SK-N-SH (cell line): Measurements from ENCODE around the gene RHCE. TPM values are rescaled to one million over a fixed set of nuclear protein-coding genes. Genes with fewer than 3 reads are reported as not detected.

Experiments
- CTCF ChIA-PET: fragments of 300-600, 350-600 bp; formaldehyde crosslinking; extraction: SDS; loops from one replicate; lab custom pipeline; 2021; lab: Yijun Ruan, JAX
- POLR2A ChIA-PET: fragments of 350-600 bp; sonication (Branson Sonifier 250); formaldehyde crosslinking; extraction: SDS; loops from one replicate; lab custom pipeline; 2020; ENCODE audit warnings: antibody characterized with exemption, inconsistent platforms; lab: Yijun Ruan, JAX
- DNase-seq: peaks from one replicate; pipeline ENCODE4 v3.0.0; 2012
- H2AFZ ChIP-seq: fragments of 200-600 bp; sonication (generic); 2 replicates; pipeline ENCODE4 v1.8.1; 2016; ENCODE audit warnings: antibody characterized with exemption, mild to moderate bottlenecking, low read depth
- H3F3A ChIP-seq: fragments of 200-600 bp; sonication (generic); replicated peaks from 2 replicates; pipeline ENCODE3; 2016; ENCODE audit warnings: antibody characterized with exemption, mild to moderate bottlenecking; ENCODE audit not compliant: insufficient read depth
- H3K27ac ChIP-seq, 2 experiments: fragments of 200-500 bp in 1 of 2; fragments of 200-600 bp in 1 of 2; sonication (Bioruptor generic) in 1 of 2; sonication (generic), shearing (Covaris generic) in 1 of 2; 2 replicates each; pipeline versions ENCODE4 v1.5.1 to v1.6.1; 2014 to 2016; ENCODE audit warnings: low read depth in 2 of 2, inconsistent platforms in 1 of 2, low read length in 1 of 2, mild to moderate bottlenecking in 1 of 2, mixed read lengths in 1 of 2
- H3K27me3 ChIP-seq: fragments of 200-600 bp; sonication (generic), shearing (Covaris generic); 2 replicates; pipeline ENCODE4 v1.6.1; 2016; ENCODE audit warnings: mixed run types; ENCODE audit not compliant: insufficient read depth
- H3K36me3 ChIP-seq, 2 experiments: fragments of 200-500 bp in 1 of 2; fragments of 200-600 bp in 1 of 2; sonication (Bioruptor generic) in 1 of 2; sonication (generic) in 1 of 2; replicated peaks in 1 of 2; 2 replicates each; pipeline versions ENCODE3 to v1.5.1; 2014 to 2016; ENCODE audit warnings: low read length in 1 of 2, mild to moderate bottlenecking in 1 of 2; ENCODE audit not compliant: insufficient read depth in 2 of 2, control insufficient read depth in 1 of 2
- H3K4me1 ChIP-seq, 2 experiments: fragments of 200-500 bp in 1 of 2; fragments of 200-600 bp in 1 of 2; sonication (Bioruptor generic) in 1 of 2; sonication (generic), shearing (Covaris generic) in 1 of 2; 2 replicates each; pipeline versions ENCODE4 v1.5.1 to v1.6.1; 2014 to 2016; ENCODE audit warnings: low read depth in 1 of 2, low read length in 1 of 2, mixed run types in 1 of 2; ENCODE audit not compliant: insufficient read depth in 2 of 2, control insufficient read depth in 1 of 2
- H3K4me2 ChIP-seq: fragments of 200-600 bp; sonication (generic), shearing (Covaris generic); 2 replicates; pipeline ENCODE4 v1.6.1; 2017; ENCODE audit warnings: mixed run types
- H3K4me3 ChIP-seq, 2 experiments: fragments of 200-500 bp in 1 of 2; fragments of 200-600 bp in 1 of 2; sonication (Bioruptor generic) in 1 of 2; sonication (generic), shearing (Covaris generic) in 1 of 2; 2 replicates each; pipeline versions ENCODE4 v1.5.1 to v1.8.1; 2014 to 2016; ENCODE audit warnings: low read depth in 2 of 2, inconsistent platforms in 1 of 2, low read length in 1 of 2, mild to moderate bottlenecking in 1 of 2, mixed read lengths in 1 of 2, moderate library complexity in 1 of 2
- H3K79me2 ChIP-seq: fragments of 200-600 bp; sonication (generic); 2 replicates; pipeline ENCODE4 v1.8.1; 2017; ENCODE audit warnings: mild to moderate bottlenecking; ENCODE audit not compliant: insufficient read depth
- H3K9ac ChIP-seq: fragments of 200-600 bp; sonication (generic); 2 replicates; pipeline ENCODE4 v1.6.1; 2017; ENCODE audit warnings: mixed run types
- H3K9me2 ChIP-seq: fragments of 200-600 bp; sonication (generic); 2 replicates; pipeline ENCODE4 v1.6.1; 2017; ENCODE audit warnings: mixed run types
- H3K9me3 ChIP-seq: fragments of 200-600 bp; sonication (generic); 2 replicates; pipeline ENCODE4 v1.6.1; 2017; ENCODE audit warnings: mixed run types, mild to moderate bottlenecking, moderate library complexity
- H4K20me1 ChIP-seq: fragments of 200-600 bp; sonication (generic); 2 replicates; pipeline ENCODE4 v1.6.1; 2017; ENCODE audit warnings: mild to moderate bottlenecking, mixed run types; ENCODE audit not compliant: insufficient read depth
- FOSL2 ChIP-seq: IDR thresholded peaks from 2 replicates; pipeline ENCODE4 v1.4.0; 2012; ENCODE audit warnings: low read depth, mild to moderate bottlenecking, moderate library complexity, borderline replicate concordance
- FOXJ3 ChIP-seq: sonication (generic); formaldehyde crosslinking; IDR thresholded peaks from 2 replicates; pipeline ENCODE4 v1.5.1; 2020; ENCODE audit warnings: mild to moderate bottlenecking, missing genetic modification reagents
- JUND ChIP-seq: IDR thresholded peaks from 2 replicates; pipeline ENCODE4 v1.4.0; 2012
- MEF2A ChIP-seq: IDR thresholded peaks from 2 replicates; pipeline ENCODE4 v1.4.0; 2012; ENCODE audit warnings: low read depth, borderline replicate concordance
- NFIC ChIP-seq: IDR thresholded peaks from 2 replicates; pipeline ENCODE4 v1.4.0; 2012; ENCODE audit warnings: borderline replicate concordance
- POLR2AphosphoS5 ChIP-seq: IDR thresholded peaks from 2 replicates; pipeline ENCODE4 v1.6.1; 2012; ENCODE audit warnings: low read depth, low read length
- RCOR1 ChIP-seq: fragments of 150-350 bp; IDR thresholded peaks from 2 replicates; pipeline ENCODE4 v1.6.1; 2017; ENCODE audit warnings: antibody characterized with exemption, low read length
- REST ChIP-seq: IDR thresholded peaks from 2 replicates; pipeline ENCODE4 v1.6.1; 2012; ENCODE audit warnings: mild to moderate bottlenecking, low read depth, low read length, moderate library complexity
- SIN3A ChIP-seq: IDR thresholded peaks from 2 replicates; pipeline ENCODE4 v1.6.1; 2012; ENCODE audit warnings: low read depth, mild to moderate bottlenecking, low read length, moderate library complexity, borderline replicate concordance
- TCF12 ChIP-seq: IDR thresholded peaks from 2 replicates; pipeline ENCODE4 v1.4.0; 2012
- TEAD4 ChIP-seq: IDR thresholded peaks from 2 replicates; pipeline ENCODE4 v1.4.0; 2012; ENCODE audit warnings: mild to moderate bottlenecking, borderline replicate concordance; ENCODE audit not compliant: insufficient read depth
- WGBS: methylation state at CpG from one replicate; pipeline ENCODE4 v1.1.6; 2017; ENCODE audit warnings: low lambda C conversion rate; 5-methylcytosine and 5-hydroxymethylcytosine counted together
- polyA plus RNA-seq, 3 experiments: library from polyadenylated mRNA; depleted of rRNA; stranded (reverse); fragments of >200 nt; gene quantifications; 2 replicates each; pipeline ENCODE4 v1.2.3, GENCODE V29; 2012
- TF ChIP-seq, protein P1 (sequence below): IDR thresholded peaks from 2 replicates; pipeline ENCODE4 v1.4.0; 2012; ENCODE audit warnings: low read depth
- TF ChIP-seq, protein P2 (sequence below): IDR thresholded peaks from 2 replicates; pipeline ENCODE4 v1.4.0; 2012; ENCODE audit warnings: low read depth, borderline replicate concordance

RHCE gene
- polyA plus RNA-seq, 1 of the 3 experiments (the other 2 are of a cell fraction), result 0.54 TPM

- peak overlapping the region in 1 of 2 experiments; percentile 87; a peak in 2 of 4 replicates for H3K27ac ChIP-seq
- H3K9ac ChIP-seq, result peak overlapping the region; percentile 17; the same call in 1 of the 2 replicates
- no peaks in the 10 kb centered on the region for H3K27me3 ChIP-seq
- peak overlapping the region; percentile 66 for H3K4me2 ChIP-seq
- no peak for DNase-seq
- TF ChIP-seq NFIC (peak; percentile 54; the same call in 1 of the 2 replicates), TEAD4 (peak; percentile 31; the same call in 1 of the 2 replicates), REST (no peak), JUND (peak; percentile 57), FOXJ3 (CRISPR knock-in tag) (no peak), FOSL2 (peak; percentile 86), MEF2A (no peak), TCF12 (peak; percentile 68), RCOR1 (no peak), SIN3A (peak; percentile 70; the same call in 1 of the 2 replicates)
- TF ChIP-seq, protein P1, sequence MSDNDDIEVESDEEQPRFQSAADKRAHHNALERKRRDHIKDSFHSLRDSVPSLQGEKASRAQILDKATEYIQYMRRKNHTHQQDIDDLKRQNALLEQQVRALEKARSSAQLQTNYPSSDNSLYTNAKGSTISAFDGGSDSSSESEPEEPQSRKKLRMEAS, result peak; percentile 53; the same call in 1 of the 2 replicates
- TF ChIP-seq, protein P2, sequence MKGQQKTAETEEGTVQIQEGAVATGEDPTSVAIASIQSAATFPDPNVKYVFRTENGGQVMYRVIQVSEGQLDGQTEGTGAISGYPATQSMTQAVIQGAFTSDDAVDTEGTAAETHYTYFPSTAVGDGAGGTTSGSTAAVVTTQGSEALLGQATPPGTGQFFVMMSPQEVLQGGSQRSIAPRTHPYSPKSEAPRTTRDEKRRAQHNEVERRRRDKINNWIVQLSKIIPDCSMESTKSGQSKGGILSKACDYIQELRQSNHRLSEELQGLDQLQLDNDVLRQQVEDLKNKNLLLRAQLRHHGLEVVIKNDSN, result no peak
- no peaks in the 10 kb centered on the region for H3K9me2 ChIP-seq
- no peaks in the 10 kb centered on the region for H3K9me3 ChIP-seq
- H3K4me1 ChIP-seq, result peaks cover 3 to 29% of the 10 kb centered on the region in 2 experiments; a peak in 3 of 4 replicates
- no peak overlapping the region for H2AFZ ChIP-seq
- CTCF ChIA-PET, result interaction anchor here (1.1 kb wide), 1 partner anchor 13 kb away, joined by 4 read pairs; no protein-coding TSS in a partner anchor
- peaks cover 17 to 79% of the 10 kb centered on the region in 2 experiments for H3K36me3 ChIP-seq
- POLR2A ChIA-PET, result interaction anchor here (0.6 kb wide), 1 partner anchor 33 kb away, joined by 6 read pairs; no protein-coding TSS in a partner anchor
- peaks cover 37% of the 10 kb centered on the region for H3F3A ChIP-seq
- peak overlapping the region in 1 of 2 experiments; percentile 51; a peak in 2 of 4 replicates for H3K4me3 ChIP-seq
- peaks cover 34% of the 10 kb centered on the region; the same call in 1 of the 2 replicates for H4K20me1 ChIP-seq
- WGBS, result 13% methylated on average over 4 of the region's 4 CpGs
- peaks cover 98% of the 10 kb centered on the region for H3K79me2 ChIP-seq
Measured at GRCh38 chr1:25343872-25344271, 76.8 kb downstream of the RHCE start.

GRCh38 chr1:25342846-25343245 lies 77.8 kb downstream of the RHCE start:
- H3K9me3 ChIP-seq, result no peaks in the 10 kb centered on the region
- POLR2A ChIA-PET, result no interaction called here
- peaks cover 3 to 29% of the 10 kb centered on the region in 2 experiments; a peak in 3 of 4 replicates for H3K4me1 ChIP-seq
- DNase-seq, result no peak
- 96% methylated on average over 1 of the region's 1 CpG for WGBS
- H3K27ac ChIP-seq, result peak overlapping the region; percentile 8 to 87; a peak in 2 of 4 replicates
- 0 out of 2 replicates have a peak overlapping the region, but pooled peaks have one; percentile 17 for H3K9ac ChIP-seq
- H3K27me3 ChIP-seq, result no peaks in the 10 kb centered on the region
- peaks cover 34% of the 10 kb centered on the region; the same call in 1 of the 2 replicates for H4K20me1 ChIP-seq
- TF ChIP-seq POLR2AphosphoS5 (no peak), JUND (no peak), TEAD4 (no peak)
- 0 out of 2 replicates have a peak overlapping the region, but pooled peaks have one; percentile 66 for H3K4me2 ChIP-seq
- no peak overlapping the region for H2AFZ ChIP-seq
- CTCF ChIA-PET, result interaction anchor here (0.6 to 1.1 kb wide), 2 partner anchors 14 to 131 kb away, joined by 4 to 5 read pairs; no protein-coding TSS in a partner anchor
- H3K36me3 ChIP-seq, result peaks cover 17 to 68% of the 10 kb centered on the region in 2 experiments
- H3K9me2 ChIP-seq, result no peaks in the 10 kb centered on the region
- H3K4me3 ChIP-seq, result no peak overlapping the region
- peaks cover 41% of the 10 kb centered on the region for H3F3A ChIP-seq
- H3K79me2 ChIP-seq, result peaks cover 95% of the 10 kb centered on the region
